SK-N-SH (cell line): ENCODE results near the gene RAB17.

Source experiments
- GABPA ChIP-seq: IDR thresholded peaks from 2 replicates; pipeline ENCODE4 v1.4.0; 2012; ENCODE audit warnings: low read depth, mild to moderate bottlenecking
- TF ChIP-seq, protein P1 (sequence below): IDR thresholded peaks from 2 replicates; pipeline ENCODE4 v1.6.1; 2012; ENCODE audit warnings: mild to moderate bottlenecking, low read depth, low read length, moderate library complexity
- TF ChIP-seq, protein P2 (sequence below): fragments of 200-600 bp; sonication (generic); IDR thresholded peaks from 2 replicates; pipeline ENCODE4 v1.6.1; 2017; ENCODE audit warnings: antibody characterized with exemption, mild to moderate bottlenecking, moderate library complexity

DNA sequence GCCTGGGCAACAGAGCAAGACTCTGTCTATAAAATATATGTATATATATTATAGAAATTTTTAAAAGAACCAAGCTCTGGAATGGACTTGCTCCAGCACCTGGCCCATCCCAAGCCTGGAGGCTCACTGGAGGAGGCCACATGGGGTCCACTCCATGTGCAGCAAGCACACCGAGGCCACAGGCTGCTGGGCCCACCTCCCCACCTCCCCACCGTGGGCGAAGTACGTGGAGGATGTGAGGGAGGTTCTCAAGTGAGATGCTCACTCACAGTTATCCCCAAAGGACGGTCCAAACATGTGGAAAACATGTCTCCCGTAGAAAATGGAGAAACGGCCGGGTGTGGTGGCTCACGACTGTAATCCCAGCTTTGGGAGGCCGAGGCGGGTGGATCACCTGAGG lies 13.9 kb upstream of the RAB17 start:
- TF ChIP-seq, protein P1, sequence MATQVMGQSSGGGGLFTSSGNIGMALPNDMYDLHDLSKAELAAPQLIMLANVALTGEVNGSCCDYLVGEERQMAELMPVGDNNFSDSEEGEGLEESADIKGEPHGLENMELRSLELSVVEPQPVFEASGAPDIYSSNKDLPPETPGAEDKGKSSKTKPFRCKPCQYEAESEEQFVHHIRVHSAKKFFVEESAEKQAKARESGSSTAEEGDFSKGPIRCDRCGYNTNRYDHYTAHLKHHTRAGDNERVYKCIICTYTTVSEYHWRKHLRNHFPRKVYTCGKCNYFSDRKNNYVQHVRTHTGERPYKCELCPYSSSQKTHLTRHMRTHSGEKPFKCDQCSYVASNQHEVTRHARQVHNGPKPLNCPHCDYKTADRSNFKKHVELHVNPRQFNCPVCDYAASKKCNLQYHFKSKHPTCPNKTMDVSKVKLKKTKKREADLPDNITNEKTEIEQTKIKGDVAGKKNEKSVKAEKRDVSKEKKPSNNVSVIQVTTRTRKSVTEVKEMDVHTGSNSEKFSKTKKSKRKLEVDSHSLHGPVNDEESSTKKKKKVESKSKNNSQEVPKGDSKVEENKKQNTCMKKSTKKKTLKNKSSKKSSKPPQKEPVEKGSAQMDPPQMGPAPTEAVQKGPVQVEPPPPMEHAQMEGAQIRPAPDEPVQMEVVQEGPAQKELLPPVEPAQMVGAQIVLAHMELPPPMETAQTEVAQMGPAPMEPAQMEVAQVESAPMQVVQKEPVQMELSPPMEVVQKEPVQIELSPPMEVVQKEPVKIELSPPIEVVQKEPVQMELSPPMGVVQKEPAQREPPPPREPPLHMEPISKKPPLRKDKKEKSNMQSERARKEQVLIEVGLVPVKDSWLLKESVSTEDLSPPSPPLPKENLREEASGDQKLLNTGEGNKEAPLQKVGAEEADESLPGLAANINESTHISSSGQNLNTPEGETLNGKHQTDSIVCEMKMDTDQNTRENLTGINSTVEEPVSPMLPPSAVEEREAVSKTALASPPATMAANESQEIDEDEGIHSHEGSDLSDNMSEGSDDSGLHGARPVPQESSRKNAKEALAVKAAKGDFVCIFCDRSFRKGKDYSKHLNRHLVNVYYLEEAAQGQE, result no peak
- TF ChIP-seq, protein P2, sequence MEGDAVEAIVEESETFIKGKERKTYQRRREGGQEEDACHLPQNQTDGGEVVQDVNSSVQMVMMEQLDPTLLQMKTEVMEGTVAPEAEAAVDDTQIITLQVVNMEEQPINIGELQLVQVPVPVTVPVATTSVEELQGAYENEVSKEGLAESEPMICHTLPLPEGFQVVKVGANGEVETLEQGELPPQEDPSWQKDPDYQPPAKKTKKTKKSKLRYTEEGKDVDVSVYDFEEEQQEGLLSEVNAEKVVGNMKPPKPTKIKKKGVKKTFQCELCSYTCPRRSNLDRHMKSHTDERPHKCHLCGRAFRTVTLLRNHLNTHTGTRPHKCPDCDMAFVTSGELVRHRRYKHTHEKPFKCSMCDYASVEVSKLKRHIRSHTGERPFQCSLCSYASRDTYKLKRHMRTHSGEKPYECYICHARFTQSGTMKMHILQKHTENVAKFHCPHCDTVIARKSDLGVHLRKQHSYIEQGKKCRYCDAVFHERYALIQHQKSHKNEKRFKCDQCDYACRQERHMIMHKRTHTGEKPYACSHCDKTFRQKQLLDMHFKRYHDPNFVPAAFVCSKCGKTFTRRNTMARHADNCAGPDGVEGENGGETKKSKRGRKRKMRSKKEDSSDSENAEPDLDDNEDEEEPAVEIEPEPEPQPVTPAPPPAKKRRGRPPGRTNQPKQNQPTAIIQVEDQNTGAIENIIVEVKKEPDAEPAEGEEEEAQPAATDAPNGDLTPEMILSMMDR, result no peak
- TF ChIP-seq GABPA, result no peak
